EL (cell line): Measurements from ENCODE around the gene C1orf216.
"Not testable (repeated sequence)": the region's sequence is repeated elsewhere in the genome, so short reads cannot be mapped to it uniquely, and the experiment has no call there.

Source experiments
- DNase-seq: peaks from one replicate; pipeline ENCODE4 v3.0.0-alpha.2; 2016

The C1orf216 gene, protein sequence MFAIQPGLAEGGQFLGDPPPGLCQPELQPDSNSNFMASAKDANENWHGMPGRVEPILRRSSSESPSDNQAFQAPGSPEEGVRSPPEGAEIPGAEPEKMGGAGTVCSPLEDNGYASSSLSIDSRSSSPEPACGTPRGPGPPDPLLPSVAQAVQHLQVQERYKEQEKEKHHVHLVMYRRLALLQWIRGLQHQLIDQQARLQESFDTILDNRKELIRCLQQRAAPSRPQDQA

GRCh38 chr1:35718492-35719336, at the start of gene C1orf216:
TSS of gene C1orf216 (minus strand) at chr1:35718884. CDS start at chr1:35716321, 2,563 bp downstream.
- DNase-seq: peak; percentile 87

GRCh38 chr1:35764283-35764682, 45.6 kb upstream of the C1orf216 start:
- DNase-seq: no peak

DNA sequence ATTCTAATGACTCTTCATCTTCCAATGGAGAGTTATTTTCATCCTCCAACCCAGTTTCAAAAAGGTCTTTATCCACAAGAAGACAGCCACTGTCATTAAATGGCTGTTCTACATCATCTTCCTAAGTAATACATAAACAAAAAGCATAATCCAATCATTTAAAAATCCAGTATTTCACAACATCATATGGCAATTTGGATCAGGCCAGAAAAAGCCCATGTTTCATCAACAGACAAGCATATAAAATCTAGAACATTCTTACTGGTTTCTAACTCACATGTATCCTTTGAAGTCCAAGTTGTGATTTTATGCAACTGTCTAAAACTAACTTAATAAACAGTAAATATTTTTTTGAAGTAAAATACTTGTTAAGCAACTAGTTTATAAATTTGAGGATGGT, 44.5 kb upstream of the C1orf216 start:
- no peak for DNase-seq

GRCh38 chr1:35762141-35762540, 43.5 kb upstream of the C1orf216 start:
- DNase-seq: no peak

DNA sequence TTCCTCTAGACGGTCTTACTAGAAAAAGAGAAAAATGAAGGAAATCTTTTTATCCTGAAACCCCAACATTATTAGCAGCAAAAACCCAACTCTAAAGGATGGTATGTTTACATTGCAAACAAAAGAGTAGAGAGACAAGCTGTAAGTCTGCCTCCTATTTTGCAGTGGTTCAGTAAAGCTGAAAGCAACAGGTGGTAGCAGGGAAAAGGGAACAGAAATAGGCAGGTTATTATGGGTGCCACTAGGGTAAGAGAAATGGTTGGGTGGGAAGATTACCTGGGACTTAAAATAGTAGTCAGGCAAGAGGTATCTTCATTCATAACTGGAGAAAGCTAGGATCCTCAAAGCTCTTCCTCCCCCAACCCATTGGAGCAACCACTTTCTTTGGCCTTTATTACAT, 37.4 kb upstream of the C1orf216 start:
- no peak for DNase-seq

DNA sequence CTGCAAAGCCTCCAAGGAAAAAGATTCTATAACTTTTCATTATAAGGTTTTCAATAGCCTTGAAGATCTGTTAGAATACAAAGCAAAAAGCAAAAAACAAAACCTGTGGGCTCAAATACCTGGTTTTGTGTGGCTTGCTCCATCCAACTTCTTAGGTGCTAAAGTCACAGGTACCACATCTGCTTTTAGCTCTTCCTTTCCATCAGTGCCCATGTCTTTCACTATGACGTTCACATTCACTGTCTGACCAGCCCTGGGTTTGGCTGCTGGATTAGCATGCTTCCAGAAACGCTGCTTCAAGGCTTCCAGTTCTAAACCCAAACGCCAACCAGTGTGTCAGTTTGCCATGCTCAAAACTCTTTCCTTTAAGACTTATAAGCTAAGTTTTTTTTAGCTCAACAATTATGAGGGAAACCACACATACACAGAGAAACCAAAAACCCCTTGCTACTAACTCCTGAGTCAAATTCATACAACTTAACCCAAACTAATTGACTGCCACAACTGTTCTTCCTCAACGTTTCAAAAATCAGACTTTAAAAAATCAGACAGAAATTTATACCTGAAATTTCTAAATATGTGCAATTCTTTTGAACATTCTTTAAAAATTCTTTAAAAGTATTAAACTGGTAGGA, 35.1 kb upstream of the C1orf216 start:
- no peak for DNase-seq

DNA sequence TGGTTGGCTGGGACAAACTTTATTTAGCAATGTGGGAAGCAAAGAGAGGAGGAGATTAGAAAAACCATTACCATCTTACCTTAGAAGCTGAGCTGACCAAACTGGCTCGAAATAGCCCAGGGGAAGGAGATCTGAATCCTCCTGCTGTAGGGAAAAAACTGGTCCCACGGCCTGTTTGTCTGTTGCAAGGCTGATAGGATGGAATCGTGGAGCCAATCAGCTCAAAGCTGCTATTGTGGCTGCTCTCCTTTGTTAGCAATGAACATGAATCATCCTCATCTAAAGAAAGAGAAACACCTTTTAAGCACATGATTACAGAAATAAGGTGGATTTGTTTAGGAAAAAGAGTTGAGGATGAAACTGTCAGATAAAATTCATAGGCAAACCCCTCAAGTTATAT, 29.6 kb upstream of the C1orf216 start:
- no peak for DNase-seq

- DNase-seq: no peak
These were observed 26.5 kb upstream of the C1orf216 start for GRCh38 chr1:35745124-35745730.

DNA sequence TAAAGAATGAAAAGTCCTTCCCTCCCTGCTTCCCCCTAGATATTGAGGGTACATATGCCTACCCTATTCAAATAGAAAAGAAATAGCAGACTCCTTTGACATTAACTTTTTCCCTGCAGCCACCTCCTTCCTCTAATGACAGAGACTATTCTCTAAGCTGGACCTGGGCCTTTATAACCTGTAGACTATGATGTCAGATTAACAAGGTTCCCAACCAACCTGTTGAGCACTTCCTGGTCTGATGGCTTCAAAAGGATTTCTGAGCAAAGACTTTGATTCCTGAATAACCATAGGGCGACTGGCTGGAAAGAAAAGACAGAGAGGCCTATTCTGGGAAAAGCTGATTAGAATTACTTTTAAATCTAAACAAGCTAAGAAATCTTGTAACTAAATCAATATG, 18.4 kb upstream of the C1orf216 start:
- no peak for DNase-seq

GRCh38 chr1:35727434-35728040, 8.9 kb upstream of the C1orf216 start:
- DNase-seq: no peak

- peak; percentile 63 for DNase-seq
These were observed 8.1 kb upstream of the C1orf216 start for GRCh38 chr1:35726450-35727433.

GRCh38 chr1:35725596-35725995, 6.9 kb upstream of the C1orf216 start:
- DNase-seq: no peak

- DNase-seq: peak; percentile 83
These were observed 690 bp downstream of the C1orf216 start for GRCh38 chr1:35717911-35718476.

DNA sequence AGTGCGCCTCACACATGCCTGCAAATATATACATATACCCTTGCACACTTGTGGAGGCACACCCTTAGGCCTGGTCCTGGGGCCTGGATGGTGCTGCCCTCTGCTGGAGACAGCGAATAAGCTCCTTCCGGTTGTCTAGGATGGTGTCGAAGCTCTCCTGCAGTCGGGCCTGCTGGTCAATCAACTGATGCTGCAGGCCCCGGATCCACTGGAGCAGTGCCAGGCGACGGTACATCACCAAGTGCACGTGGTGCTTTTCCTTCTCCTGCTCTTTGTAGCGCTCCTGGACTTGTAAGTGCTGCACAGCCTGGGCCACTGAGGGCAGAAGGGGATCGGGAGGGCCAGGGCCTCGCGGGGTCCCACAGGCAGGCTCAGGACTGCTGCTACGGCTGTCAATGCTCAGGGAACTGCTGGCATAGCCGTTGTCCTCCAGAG, 3.1 kb downstream of the C1orf216 start:
- DNase-seq: peak; percentile 77

- DNase-seq: no peak
These were observed 3.6 kb downstream of the C1orf216 start for GRCh38 chr1:35714921-35715567.

- not testable (repeated sequence) for DNase-seq
These were observed 7.6 kb downstream of the C1orf216 start for GRCh38 chr1:35711098-35711497.

DNA sequence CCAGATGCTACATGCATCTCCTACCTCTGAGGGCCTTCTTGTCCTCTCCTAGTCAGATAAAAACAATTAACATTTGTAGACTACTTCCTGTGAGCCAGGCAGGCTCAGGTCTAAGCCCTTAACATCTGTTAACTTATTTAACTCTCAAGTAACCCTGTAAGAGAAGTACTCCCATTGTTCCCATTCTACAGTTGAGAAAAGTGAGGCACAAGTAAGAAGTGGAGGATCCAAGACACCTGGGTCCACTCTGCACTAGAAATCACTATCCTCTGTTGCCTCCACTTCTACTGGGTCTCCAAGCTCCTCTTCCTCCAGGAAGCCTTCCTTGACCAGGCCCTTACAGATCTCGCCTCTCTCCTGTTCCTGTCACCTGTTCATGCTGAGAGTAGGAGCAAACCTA, 9.7 kb downstream of the C1orf216 start:
- no peak for DNase-seq

GRCh38 chr1:35708441-35708921, 10.2 kb downstream of the C1orf216 start:
- no peak for DNase-seq

DNA sequence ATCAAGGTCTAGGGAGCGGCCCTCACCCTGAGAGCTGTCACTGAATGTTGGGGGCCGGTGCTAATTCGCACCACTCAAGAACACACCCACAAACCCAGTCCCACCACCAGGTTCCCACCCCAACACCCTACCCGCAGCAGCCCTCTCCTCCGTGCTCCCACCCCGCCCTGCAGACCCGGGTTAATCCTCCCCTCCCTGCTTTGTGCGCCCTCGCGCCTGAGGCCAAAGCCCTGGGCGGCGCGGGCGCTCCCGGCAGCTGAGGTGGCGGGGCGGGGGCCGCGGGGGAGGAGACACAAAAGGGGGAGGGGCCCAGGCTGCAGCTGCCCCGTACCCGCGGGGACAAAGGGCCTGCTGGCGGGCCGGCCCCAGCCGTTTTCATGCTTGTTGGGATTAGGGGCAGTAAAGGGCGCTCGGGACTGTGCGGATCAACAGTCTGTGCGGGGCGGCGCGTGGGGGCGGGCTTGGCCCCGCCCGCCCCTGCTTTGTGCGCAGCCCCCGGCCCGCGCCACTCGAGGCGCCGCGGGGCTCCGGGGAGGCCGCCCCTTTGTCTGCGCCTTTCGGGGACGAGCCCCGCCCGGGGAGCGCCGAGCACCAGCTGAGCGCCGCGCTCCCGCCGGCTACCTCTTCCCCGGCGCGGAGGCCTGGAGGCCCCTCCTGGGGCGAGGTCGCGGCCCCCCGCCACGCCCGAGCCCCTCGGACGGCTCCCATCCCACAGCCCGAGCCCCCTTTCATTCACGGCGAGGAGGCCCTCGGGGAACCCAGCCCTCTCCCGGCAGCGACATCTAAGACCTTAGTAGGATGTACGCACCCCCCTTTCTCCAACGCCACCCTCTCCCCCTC, 10.9 kb downstream of the C1orf216 start:
- peak; percentile 34 for DNase-seq
